SIG-M5 treated with dmso at 0.1 percent for 504 hours (cell line): ENCODE measurements around the gene KDM3B.

Experiments used
- DNase-seq: peaks from one replicate; lab custom pipeline; 2025; ENCODE audit not compliant: unreplicated experiment; lab: John Stamatoyannopoulos, UW

The KDM3B gene

GRCh38 chr5:138391859-138392386, 39.4 kb downstream of the KDM3B start:
- DNase-seq: no peak

- DNase-seq: no peak
Observed at GRCh38 chr5:138402640-138403039, 50.2 kb downstream of the KDM3B start.

GRCh38 chr5:138408023-138408422, 55.5 kb downstream of the KDM3B start:
- no peak for DNase-seq

GRCh38 chr5:138410996-138411640, 58.6 kb downstream of the KDM3B start:
- peak; percentile 27 for DNase-seq

- DNase-seq: no peak
Observed at GRCh38 chr5:138418444-138418843, 66.0 kb downstream of the KDM3B start.

- DNase-seq: no peak
Observed at GRCh38 chr5:138425079-138425478, 72.6 kb downstream of the KDM3B start.

- no peak for DNase-seq
Observed at GRCh38 chr5:138435943-138436342, 83.5 kb downstream of the KDM3B start.

- DNase-seq: no peak
Observed at GRCh38 chr5:138438003-138438723, 85.7 kb downstream of the KDM3B start.

GRCh38 chr5:138438724-138439476, 86.4 kb downstream of the KDM3B start, which contains the start of gene REEP2:
REEP2 (plus strand) TSS chr5:138439057; CDS start chr5:138439209, 152 bp downstream.
- DNase-seq: peak; percentile 24

GRCh38 chr5:138439477-138440158, 87.1 kb downstream of the KDM3B start:
- DNase-seq: no peak

- no peak for DNase-seq
Observed at GRCh38 chr5:138440159-138441073, 87.9 kb downstream of the KDM3B start.

GRCh38 chr5:138441221-138441620, 88.7 kb downstream of the KDM3B start:
- DNase-seq: no peak

- DNase-seq: no peak
Observed at GRCh38 chr5:138444078-138444773, 91.7 kb downstream of the KDM3B start.

- DNase-seq: no peak
Observed at GRCh38 chr5:138444774-138445546, 92.5 kb downstream of the KDM3B start.

- no peak for DNase-seq
Observed at GRCh38 chr5:138445547-138446271, 93.2 kb downstream of the KDM3B start.

- DNase-seq: no peak
Observed at GRCh38 chr5:138448070-138448469, 95.6 kb downstream of the KDM3B start.

GRCh38 chr5:138448481-138449398, 96.3 kb downstream of the KDM3B start:
- DNase-seq: no peak
